Osteocyte (in vitro differentiated cells): ENCODE measurements around the gene LRRC2. TPM values are rescaled to one million over a fixed set of nuclear protein-coding genes. Genes with fewer than 3 reads are reported as not detected.
A peak's percentile ranks its signal among the peaks of the same experiment; 100 is the strongest.
"Not testable (repeated sequence)": the region's sequence is repeated elsewhere in the genome, so short reads cannot be mapped to it uniquely, and the experiment has no call there.

ENCODE experiments used
- DNase-seq: peaks from one replicate; pipeline ENCODE4 v3.0.0; 2021; ENCODE audit warnings: mixed read lengths; ENCODE audit not compliant: unreplicated experiment; ENCODE audit errors: extremely low spot score
- H3K27ac Mint-ChIP-seq: one replicate; pipeline ENCODE4 v1.8.0; 2021; ENCODE audit warnings: mild to moderate bottlenecking, mixed read lengths; ENCODE audit not compliant: unreplicated experiment
- H3K27me3 Mint-ChIP-seq: one replicate; pipeline ENCODE4 v1.8.0; 2021; ENCODE audit warnings: mixed read lengths; ENCODE audit not compliant: unreplicated experiment
- H3K36me3 Mint-ChIP-seq: one replicate; pipeline ENCODE4 v1.8.0; 2021; ENCODE audit warnings: mixed read lengths; ENCODE audit not compliant: unreplicated experiment
- H3K4me1 Mint-ChIP-seq: one replicate; pipeline ENCODE4 v1.8.0; 2021; ENCODE audit warnings: mixed read lengths; ENCODE audit not compliant: unreplicated experiment
- H3K4me3 Mint-ChIP-seq: one replicate; pipeline ENCODE4 v1.8.0; 2021; ENCODE audit warnings: mild to moderate bottlenecking, moderate library complexity, mixed read lengths; ENCODE audit not compliant: unreplicated experiment
- H3K9me3 Mint-ChIP-seq: one replicate; pipeline ENCODE4 v1.8.0; 2021; ENCODE audit warnings: mixed read lengths; ENCODE audit not compliant: unreplicated experiment
- total RNA-seq: library from RNA; stranded (reverse); gene quantifications from 2 replicates; pipeline ENCODE4 v1.2.1, GENCODE V29; 2021
- TF ChIP-seq, protein P1 (sequence below): fragments of 200-600 bp; sonication (generic); IDR thresholded peaks from 2 replicates; pipeline ENCODE4 v1.5.0; 2021; ENCODE audit warnings: antibody characterized with exemption, mild to moderate bottlenecking, moderate library complexity

The LRRC2 gene
- total RNA-seq, 1 donor from 2014 or later = 1.5 TPM

DNA sequence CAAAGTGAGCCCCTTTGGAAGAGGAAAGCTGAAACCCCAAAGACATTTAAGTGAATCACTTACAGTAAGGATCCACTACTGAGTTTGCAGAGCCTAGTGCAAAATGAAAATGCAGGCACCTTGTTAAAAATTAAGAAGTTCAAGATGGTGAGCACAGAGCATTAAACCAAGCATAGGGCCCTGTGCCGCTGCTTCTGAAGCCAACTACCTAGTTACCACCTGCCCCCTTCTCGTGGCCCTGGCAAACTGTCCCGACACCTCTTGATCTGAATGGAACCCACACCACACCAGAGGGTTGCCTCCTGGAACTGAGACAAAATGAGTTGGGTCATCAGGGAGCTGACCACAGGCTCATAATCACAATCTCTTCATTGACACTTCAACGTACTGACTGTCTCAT is 25.6 kb downstream of the LRRC2 start:
- no peak overlapping the region for H3K4me3 Mint-ChIP-seq
- H3K27me3 Mint-ChIP-seq = no peaks in the 10 kb centered on the region
- DNase-seq = peak; percentile 21
- H3K27ac Mint-ChIP-seq = no peak overlapping the region
- H3K36me3 Mint-ChIP-seq = no peaks in the 10 kb centered on the region
- peaks cover 14% of the 10 kb centered on the region for H3K4me1 Mint-ChIP-seq
- TF ChIP-seq, protein P1, sequence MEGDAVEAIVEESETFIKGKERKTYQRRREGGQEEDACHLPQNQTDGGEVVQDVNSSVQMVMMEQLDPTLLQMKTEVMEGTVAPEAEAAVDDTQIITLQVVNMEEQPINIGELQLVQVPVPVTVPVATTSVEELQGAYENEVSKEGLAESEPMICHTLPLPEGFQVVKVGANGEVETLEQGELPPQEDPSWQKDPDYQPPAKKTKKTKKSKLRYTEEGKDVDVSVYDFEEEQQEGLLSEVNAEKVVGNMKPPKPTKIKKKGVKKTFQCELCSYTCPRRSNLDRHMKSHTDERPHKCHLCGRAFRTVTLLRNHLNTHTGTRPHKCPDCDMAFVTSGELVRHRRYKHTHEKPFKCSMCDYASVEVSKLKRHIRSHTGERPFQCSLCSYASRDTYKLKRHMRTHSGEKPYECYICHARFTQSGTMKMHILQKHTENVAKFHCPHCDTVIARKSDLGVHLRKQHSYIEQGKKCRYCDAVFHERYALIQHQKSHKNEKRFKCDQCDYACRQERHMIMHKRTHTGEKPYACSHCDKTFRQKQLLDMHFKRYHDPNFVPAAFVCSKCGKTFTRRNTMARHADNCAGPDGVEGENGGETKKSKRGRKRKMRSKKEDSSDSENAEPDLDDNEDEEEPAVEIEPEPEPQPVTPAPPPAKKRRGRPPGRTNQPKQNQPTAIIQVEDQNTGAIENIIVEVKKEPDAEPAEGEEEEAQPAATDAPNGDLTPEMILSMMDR = no peak
- no peaks in the 10 kb centered on the region for H3K9me3 Mint-ChIP-seq

DNA sequence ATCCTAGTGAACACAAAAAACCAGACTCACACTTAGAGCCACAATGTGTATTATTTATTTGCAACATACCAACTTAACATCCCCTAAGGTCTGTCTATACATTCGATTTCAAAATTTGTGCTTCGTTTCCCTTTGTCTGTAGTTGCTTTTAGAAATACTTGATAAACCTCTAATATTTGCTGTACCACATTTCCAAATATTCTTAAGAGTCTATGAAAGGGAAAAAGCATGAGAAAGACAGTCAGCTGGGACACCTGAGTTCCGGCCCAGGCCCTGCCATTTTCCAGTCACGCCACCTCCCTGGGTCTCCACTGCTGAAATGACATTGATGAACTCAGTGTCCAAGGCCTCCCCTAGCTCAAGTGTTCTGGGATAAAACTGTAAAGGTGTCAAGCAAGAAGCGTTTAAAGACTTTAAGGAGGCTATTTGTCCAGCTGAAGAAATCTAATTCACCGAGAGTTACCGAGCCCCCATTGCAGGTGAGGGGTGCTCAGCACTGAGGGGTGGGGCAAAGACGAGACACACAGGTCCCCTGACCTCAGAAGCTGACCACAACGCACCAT is 26.6 kb downstream of the LRRC2 start:
- H3K27ac Mint-ChIP-seq = no peak overlapping the region
- DNase-seq = peak; percentile 65
- TF ChIP-seq, protein P1 = no peak
- H3K9me3 Mint-ChIP-seq = no peaks in the 10 kb centered on the region
- no peaks in the 10 kb centered on the region for H3K27me3 Mint-ChIP-seq
- no peak overlapping the region for H3K4me3 Mint-ChIP-seq
- no peaks in the 10 kb centered on the region for H3K36me3 Mint-ChIP-seq
- peaks cover 14% of the 10 kb centered on the region for H3K4me1 Mint-ChIP-seq

DNA sequence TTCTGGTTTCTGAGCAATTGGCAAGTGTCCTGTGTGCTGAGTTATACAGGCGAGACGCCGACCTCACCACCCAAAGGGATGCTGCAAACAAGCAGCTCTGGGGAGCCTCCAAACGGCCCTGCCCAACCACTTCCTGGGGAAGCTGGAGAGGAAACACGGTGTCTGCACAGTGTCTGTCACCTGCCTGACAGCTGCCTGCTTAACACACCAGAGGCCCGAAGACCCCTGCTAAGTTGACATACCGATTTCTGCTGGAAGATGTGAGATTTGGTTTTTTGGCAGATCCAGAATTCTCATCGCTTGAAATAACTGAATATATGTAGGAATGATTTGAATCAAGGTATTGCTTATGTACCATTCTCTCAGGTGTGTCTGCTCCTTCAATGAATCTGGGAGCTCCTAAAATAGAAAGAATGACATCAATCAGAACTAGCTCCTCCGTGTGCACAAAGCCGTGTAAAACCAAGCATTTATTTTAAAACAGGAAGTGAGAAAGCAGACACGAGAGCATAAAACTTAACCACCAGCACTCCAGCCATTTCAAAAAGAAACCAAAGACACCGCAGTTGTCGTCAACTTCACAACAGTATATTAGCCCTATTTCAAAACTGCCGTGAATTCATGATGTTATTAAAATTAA is 27.2 kb downstream of the LRRC2 start:
- H3K9me3 Mint-ChIP-seq = no peaks in the 10 kb centered on the region
- peak; percentile 80 for DNase-seq
- H3K27ac Mint-ChIP-seq = no peak overlapping the region
- no peaks in the 10 kb centered on the region for H3K27me3 Mint-ChIP-seq
- peaks cover 14% of the 10 kb centered on the region for H3K4me1 Mint-ChIP-seq
- no peaks in the 10 kb centered on the region for H3K36me3 Mint-ChIP-seq
- H3K4me3 Mint-ChIP-seq = no peak overlapping the region
- TF ChIP-seq, protein P1 = no peak

DNA sequence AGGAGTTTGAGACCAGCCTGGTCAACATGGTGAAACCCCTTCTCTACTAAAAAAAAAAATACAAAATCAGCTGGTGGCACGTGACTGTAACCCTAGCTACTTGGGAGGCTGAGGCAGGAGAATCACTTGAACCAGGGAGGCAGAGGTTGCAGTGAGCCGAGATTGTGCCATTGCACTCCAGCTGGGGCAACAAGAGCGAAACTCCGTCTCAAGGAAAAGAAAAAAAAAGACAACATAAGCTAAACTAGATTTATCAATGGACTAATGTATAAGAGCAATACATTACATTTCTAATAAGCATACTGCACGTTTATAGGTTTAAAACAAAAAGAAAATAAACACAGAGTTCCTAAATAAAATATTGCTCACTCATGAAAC is 27.7 kb downstream of the LRRC2 start:
- not testable (repeated sequence) for H3K4me3 Mint-ChIP-seq, H3K36me3 Mint-ChIP-seq, H3K9me3 Mint-ChIP-seq, DNase-seq, H3K27me3 Mint-ChIP-seq, H3K27ac Mint-ChIP-seq
- peaks cover 14% of the 10 kb centered on the region for H3K4me1 Mint-ChIP-seq

DNA sequence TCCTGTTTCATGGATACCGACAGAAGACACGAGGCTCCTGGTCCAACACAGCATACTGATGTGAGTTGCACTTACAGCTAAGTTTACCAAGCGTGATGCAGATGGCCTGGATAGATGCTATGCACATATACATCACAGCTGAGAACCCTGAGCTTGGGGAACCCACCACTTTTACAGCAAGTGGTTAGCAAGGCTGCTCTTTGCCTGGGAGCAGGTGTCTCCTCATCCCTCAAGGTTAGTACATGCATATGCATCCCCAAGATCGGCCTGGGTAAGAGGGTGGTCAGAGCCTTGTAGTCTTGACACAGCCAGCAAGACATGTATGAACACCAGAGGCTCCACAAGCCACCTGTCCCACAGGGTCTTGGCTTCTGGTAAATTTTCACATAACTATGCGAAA is 28.3 kb downstream of the LRRC2 start:
- Mint-ChIP-seq H3K27ac (no peak overlapping the region), H3K36me3 (no peaks in the 10 kb centered on the region), H3K27me3 (no peaks in the 10 kb centered on the region), H3K9me3 (no peaks in the 10 kb centered on the region), H3K4me1 (peaks cover 14% of the 10 kb centered on the region), H3K4me3 (no peak overlapping the region)
- no peak for DNase-seq
- TF ChIP-seq, protein P1 = no peak
